Bronchial epithelial cell (primary cell): Measurements from ENCODE around the gene ZBED1. TPM values are rescaled to one million over a fixed set of nuclear protein-coding genes. Genes with fewer than 3 reads are reported as not detected.

ENCODE experiments used
- DNase-seq: peaks from one replicate; pipeline ENCODE4 v3.0.0-alpha.2; 2010; ENCODE audit warnings: low read depth
- FAIRE-seq: peaks from 2 replicates; lab custom pipeline; 2011; peaks lifted over from hg19 to GRCh38; lab: Jason Lieb, UNC
- H3K27me3 ChIP-seq: 2 replicates; pipeline ENCODE4 v1.5.1; 2011; ENCODE audit warnings: low read length; ENCODE audit not compliant: control insufficient read depth, insufficient read depth
- H3K36me3 ChIP-seq: 2 replicates; pipeline ENCODE4 v1.5.1; 2011; ENCODE audit warnings: low read length; ENCODE audit not compliant: control insufficient read depth, insufficient read depth
- H3K4me3 ChIP-seq: 2 replicates; pipeline ENCODE4 v1.5.1; 2011; ENCODE audit warnings: mild to moderate bottlenecking, low read depth, low read length, control low read depth
- total RNA-seq: library from RNA; depleted of rRNA; stranded (reverse); fragments of >200 nt; gene quantifications from 2 replicates; pipeline ENCODE4 v1.2.1, GENCODE V29; 2014
- TF ChIP-seq, protein P1 (sequence below): IDR thresholded peaks from 2 replicates; pipeline ENCODE4 v1.5.1; 2011; ENCODE audit warnings: mild to moderate bottlenecking, moderate library complexity, low read length, control low read depth, inconsistent platforms; ENCODE audit not compliant: insufficient read depth, severe bottlenecking

ZBED1 gene
- total RNA-seq, 1 donor from 2014 or later, result 11.6 TPM

DNA sequence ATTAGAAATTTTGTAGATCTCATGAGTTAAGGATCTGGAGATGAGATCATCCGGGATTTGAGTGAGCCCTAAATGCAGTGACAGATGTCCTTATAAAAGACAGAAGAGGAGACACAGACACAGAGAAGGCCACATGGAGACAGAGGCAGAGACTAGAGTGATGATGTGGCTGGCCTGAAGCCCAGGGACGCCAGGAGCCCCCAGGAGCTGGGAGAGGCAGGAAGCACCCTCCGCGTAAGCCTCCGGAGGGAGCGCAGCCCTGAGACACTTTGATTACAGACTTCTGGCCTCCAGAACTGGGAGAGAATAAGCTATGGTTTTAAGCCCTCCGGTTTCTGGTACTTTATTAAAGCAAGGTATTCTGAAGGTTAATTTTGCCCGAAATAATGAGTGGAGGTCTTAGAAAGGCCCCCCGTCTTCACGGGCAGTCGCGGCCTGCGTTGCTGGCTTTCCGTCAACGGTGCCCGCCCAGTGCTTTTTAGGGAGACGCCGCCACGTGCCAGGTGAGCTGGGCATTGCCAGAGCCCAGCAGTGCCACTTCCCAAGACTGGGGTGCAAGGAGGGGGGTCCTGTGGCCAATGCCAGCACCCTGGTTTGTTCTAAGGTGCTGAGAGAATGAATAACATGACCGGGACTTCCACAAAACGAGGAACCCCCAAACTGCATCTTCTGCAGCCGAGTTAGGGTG, 8.1 kb downstream of the ZBED1 start:
- Histone ChIP-seq H3K36me3 (peaks cover 15% of the 10 kb centered on the region), H3K4me3 (no peak overlapping the region), H3K27me3 (no peaks in the 10 kb centered on the region)
- FAIRE-seq, result no peak
- TF ChIP-seq, protein P1, sequence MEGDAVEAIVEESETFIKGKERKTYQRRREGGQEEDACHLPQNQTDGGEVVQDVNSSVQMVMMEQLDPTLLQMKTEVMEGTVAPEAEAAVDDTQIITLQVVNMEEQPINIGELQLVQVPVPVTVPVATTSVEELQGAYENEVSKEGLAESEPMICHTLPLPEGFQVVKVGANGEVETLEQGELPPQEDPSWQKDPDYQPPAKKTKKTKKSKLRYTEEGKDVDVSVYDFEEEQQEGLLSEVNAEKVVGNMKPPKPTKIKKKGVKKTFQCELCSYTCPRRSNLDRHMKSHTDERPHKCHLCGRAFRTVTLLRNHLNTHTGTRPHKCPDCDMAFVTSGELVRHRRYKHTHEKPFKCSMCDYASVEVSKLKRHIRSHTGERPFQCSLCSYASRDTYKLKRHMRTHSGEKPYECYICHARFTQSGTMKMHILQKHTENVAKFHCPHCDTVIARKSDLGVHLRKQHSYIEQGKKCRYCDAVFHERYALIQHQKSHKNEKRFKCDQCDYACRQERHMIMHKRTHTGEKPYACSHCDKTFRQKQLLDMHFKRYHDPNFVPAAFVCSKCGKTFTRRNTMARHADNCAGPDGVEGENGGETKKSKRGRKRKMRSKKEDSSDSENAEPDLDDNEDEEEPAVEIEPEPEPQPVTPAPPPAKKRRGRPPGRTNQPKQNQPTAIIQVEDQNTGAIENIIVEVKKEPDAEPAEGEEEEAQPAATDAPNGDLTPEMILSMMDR, result no peak
- DNase-seq, result no peak

DNA sequence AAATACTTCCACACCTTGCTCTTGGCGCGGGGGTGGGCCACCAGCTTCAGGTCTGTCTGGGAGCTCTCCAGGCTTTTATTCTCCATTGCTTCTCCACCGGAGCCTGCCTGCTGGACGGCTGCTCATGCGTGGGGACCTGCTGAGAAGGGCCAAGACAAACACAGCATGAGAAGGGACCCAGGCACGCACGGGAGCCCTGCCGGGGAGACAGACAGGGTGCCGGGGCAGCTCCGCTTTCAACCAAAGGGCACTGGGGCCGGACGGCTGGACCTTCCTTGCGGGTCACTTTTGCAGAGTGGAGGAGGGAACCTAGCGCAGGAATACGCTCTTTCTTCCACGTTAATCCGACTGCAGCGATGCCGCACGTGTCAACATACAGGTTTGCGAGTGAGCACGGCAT, 10.1 kb downstream of the ZBED1 start:
- DNase-seq, result no peak
- Histone ChIP-seq H3K36me3 (peaks cover 16% of the 10 kb centered on the region), H3K27me3 (no peaks in the 10 kb centered on the region), H3K4me3 (no peak overlapping the region)
- FAIRE-seq, result no peak
- TF ChIP-seq, protein P1, result no peak

DNA sequence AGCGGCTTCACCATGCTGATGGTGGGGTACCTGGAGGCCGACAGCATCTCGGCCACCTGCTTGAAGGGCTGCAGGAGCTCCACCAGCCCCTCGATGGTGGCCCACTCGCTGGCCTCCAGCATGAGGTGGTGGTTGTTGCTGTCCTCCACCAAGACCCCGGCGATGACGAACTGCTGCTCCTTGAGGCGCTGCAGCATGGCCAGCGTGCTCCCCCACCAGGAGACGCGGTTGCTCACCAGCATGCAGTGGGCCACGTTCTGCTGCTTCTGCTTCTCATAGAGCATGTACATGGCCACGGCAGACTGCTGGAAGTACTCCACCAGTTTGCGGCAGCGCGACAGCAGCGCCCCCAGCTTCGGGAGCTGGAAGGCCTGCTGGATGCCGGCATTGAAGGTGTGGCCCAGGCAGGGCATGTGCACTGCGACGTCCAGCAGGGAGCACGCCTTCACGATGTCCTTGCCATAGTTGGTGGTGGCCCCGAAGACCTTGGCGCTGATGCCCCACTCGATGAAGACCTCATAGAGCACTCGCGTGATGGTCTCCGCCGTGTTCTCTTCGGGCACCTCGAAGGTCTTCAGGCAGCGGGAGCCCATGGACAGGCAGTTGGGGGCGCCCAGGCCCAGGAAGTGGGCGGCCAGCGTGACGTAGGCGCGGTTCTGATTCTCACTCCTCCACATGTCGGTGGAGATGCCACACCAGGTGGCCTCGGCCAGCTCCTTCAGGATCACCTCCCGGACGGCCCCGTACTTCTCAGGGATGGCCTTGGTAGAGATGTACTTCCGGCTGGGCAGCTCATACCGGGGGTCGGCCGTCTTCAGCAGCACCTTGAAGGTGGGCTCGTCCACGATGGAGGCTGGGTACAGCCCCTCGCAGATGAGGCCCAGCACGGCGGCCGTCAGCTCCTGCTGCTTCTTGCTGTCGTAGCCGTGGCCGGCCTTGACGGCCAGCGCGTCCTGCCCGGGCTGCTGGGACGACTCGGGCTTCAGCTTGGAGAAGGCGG, 11.0 kb downstream of the ZBED1 start:
- Histone ChIP-seq H3K36me3 (peaks cover 15% of the 10 kb centered on the region), H3K4me3 (no peak overlapping the region), H3K27me3 (no peaks in the 10 kb centered on the region)
- TF ChIP-seq, protein P1, result no peak
- DNase-seq (no peak), FAIRE-seq (no peak)

DNA sequence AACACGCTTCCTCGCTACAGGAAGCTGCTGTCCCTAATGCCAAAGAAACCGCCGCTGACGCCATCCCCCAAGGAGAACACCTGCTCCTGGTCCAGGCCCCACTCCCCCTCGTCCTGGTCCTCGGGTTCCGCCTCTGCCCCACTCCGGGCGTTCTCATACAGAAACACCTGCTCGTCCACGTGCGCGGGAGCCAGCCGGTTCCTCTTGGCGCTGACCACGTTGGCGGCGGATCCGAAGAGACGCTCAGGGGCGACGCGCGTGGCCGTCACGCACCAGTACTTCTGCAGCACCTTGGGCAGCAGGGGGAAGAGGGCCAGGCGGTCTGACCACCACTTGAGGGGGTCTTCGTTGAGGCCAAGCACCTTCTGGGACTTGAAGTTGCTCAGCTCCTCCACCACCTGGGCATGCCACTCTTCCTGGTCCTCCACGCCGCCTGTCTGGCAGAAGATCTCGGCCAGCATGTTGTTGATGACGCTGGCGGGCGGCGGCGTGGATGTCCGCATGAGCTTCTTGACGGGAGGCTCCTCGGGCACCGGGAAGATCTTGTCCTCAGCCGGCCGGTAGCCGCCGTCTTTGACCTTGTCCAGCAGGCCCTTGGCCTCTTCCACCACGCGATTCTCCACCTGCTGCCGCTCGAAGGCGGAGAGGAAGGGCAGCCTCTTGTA, 12.0 kb downstream of the ZBED1 start:
- no peaks in the 10 kb centered on the region for H3K27me3 ChIP-seq
- peaks cover 15% of the 10 kb centered on the region for H3K36me3 ChIP-seq
- TF ChIP-seq, protein P1, result no peak
- FAIRE-seq (no peak), DNase-seq (no peak)
- no peak overlapping the region for H3K4me3 ChIP-seq

DNA sequence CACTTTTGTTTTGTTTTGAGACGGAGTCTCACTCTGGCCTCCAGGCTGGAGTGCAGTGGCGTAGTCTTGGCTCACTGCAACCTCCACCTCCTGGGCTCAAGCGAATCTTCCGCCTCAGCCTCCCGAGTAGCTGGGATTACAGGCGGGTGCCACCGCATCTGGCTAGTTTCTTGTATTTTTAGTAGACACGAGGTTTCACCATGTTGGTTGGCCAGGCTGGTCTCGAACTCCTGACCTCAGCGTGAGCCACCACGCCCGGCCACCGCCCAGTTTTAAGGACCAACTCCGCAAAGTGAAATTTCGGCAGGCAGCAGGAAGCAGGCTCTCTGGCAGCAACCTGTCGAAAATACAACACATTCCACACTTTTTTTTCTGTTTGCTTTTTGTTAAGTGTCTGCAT, 13.4 kb downstream of the ZBED1 start:
- no peaks in the 10 kb centered on the region for H3K27me3 ChIP-seq
- H3K4me3 ChIP-seq, result no peak overlapping the region
- peaks cover 15% of the 10 kb centered on the region for H3K36me3 ChIP-seq
- no peak for DNase-seq
- TF ChIP-seq, protein P1, result no peak
- FAIRE-seq, result no peak
